GM18520 (cell line): Measurements from ENCODE around the gene MYCBP2.
"Not testable (repeated sequence)": the region's sequence is repeated elsewhere in the genome, so short reads cannot be mapped to it uniquely, and the experiment has no call there.

Experiments
- ATAC-seq: cut with Tn5 transposase; IDR thresholded peaks from one replicate; pipeline ENCODE4 v1.9.1; 2021; ENCODE audit not compliant: unreplicated experiment

The MYCBP2 gene

DNA sequence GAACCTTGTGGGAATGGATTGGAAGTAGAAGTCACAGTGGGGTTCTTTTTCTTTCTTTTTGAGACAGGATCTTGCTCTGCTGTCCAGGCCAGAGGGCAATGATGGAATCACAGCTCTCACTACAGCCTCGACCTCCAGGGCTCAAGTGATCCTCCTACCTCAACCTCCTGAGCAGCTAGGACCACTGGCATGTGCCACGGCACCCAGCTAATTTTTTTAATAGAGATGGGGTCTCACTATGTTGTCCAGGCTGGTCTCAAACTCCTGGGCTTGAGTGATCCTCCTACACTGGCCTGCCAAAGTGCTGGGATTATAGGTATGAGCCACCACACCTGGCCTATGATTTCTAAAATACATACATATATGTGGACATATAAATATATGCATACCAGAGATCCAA is 111.4 kb downstream of the MYCBP2 start:
- ATAC-seq = no peak

- no peak for ATAC-seq
Observed at GRCh38 chr13:77213644-77214043, 113.2 kb downstream of the MYCBP2 start.

DNA sequence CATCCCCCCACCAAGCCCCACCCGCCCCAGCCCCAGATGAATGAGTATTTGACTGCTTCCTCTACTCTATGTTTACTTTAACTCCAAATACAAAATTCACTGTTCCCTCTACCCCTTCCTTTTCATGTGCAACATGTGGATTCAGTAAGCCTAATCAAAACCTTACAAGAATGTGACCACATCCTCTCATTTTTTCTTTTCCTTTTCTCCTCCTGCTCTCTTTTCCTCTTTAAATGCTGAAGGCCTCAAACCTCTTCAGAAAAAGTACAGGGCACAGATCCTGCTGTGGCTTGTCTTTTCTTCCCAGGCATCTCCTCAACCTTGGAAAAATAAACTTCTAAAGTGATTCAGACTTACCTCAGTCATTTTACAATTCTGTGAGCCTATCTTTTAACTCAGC is 119.0 kb downstream of the MYCBP2 start:
- no peak for ATAC-seq

DNA sequence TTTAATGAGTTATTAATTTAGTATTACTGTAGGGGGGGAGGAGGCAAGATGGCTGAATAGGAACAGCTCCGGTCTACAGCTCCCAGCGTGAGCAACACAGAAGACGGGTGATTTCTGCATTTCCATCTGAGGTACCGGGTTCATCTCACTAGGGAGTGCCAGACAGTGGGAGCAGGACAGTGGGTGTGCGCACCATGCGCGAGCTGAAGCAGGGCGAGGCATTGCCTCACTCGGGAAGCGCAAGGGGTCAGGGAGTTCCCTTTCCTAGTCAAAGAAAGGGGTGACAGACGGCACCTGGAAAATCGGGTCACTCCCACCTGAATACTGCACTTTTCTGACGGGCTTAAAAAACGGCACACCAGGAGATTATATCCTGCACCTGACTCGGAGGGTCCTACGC is 127.9 kb downstream of the MYCBP2 start:
- ATAC-seq = not testable (repeated sequence)

GRCh38 chr13:77196052-77196618 is 130.8 kb downstream of the MYCBP2 start:
- ATAC-seq = no peak

GRCh38 chr13:77190349-77190958 is 136.4 kb downstream of the MYCBP2 start:
- no peak for ATAC-seq

DNA sequence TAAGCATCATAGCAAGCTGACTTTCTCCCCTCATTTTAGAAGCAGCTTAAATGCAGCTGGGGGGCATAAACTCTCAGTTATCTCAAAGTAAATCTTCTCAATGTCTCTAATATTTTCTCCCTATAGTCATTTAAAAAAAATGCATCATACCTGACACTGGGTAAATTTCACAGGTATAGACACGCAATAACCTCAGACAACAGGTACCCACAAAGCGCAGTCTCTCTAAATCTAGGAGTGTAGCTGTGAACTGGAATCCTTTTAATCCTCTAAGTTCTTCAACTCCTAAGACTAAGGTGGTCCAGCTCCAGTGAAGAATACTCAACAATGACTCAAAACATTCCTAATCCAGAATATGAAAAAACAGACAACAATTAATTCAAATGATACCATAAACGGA is 141.2 kb downstream of the MYCBP2 start:
- no peak for ATAC-seq

- ATAC-seq = peak; percentile 93
Observed at GRCh38 chr13:77184455-77184854, 142.4 kb downstream of the MYCBP2 start.

- no peak for ATAC-seq
Observed at GRCh38 chr13:77180011-77180410, 146.9 kb downstream of the MYCBP2 start.

GRCh38 chr13:77177646-77178045 is 149.2 kb downstream of the MYCBP2 start:
- ATAC-seq = no peak

DNA sequence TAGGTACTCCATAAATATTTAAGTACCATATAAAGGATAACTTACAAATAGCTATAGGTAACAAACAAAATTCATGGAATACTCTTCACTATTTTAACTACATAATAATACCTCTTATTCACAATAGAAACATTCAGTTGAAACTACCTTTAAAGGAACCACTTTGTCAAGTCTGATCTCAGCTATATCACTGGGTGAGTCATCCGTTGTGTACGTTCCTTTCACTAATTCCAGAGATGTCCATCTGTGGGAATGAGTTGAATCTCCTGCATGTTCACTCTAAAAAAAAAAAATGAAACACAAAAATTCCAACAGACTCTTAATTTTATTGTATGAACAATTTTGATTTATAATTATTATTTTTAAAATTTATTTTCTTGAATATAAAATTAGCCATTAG is 150.5 kb downstream of the MYCBP2 start:
- ATAC-seq = no peak

GRCh38 chr13:77172650-77173049 is 154.2 kb downstream of the MYCBP2 start:
- ATAC-seq = no peak

- ATAC-seq = no peak
Observed at GRCh38 chr13:77171451-77171850, 155.4 kb downstream of the MYCBP2 start.

DNA sequence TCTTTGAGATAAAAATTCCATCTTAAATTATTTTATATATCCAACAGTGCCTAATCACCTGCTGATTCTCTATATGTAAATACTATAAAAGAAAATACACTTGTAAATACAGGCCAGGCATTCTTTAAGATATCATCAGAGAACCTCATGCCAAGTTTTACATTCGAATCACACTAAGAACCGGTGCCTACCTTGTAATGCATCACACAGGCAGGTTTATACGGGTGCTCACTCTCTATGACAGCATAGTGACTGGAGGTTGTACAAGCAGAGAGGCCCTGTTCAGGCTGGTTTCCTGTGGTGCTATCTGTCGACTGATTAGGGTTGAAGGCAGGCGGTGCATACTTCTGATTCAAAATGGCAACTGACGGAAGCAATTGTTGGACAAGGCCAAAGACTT is 158.7 kb downstream of the MYCBP2 start:
- ATAC-seq = no peak

DNA sequence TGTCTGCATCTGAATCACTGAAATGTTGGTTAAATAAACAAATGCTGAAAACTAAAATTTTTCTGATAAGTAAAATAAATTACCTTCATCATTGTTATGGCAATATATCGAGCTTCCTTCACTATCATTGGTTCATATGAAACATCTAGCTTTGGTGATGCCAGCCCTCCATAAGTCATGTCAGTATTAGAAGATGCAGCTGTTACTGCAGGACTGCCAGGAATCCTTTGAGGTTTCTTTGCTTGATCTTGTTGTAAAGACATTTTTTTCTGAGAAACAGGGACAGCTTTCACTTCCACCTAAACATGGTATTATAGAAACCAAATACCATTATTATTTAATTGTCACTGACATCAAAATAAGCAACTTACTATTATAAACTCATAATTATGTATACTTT is 176.2 kb downstream of the MYCBP2 start:
- no peak for ATAC-seq

- ATAC-seq = no peak
Observed at GRCh38 chr13:77143431-77143830, 183.5 kb downstream of the MYCBP2 start.

- ATAC-seq = no peak
Observed at GRCh38 chr13:77139306-77139705, 187.6 kb downstream of the MYCBP2 start.

- ATAC-seq = no peak
Observed at GRCh38 chr13:77138813-77139212, 188.1 kb downstream of the MYCBP2 start.

DNA sequence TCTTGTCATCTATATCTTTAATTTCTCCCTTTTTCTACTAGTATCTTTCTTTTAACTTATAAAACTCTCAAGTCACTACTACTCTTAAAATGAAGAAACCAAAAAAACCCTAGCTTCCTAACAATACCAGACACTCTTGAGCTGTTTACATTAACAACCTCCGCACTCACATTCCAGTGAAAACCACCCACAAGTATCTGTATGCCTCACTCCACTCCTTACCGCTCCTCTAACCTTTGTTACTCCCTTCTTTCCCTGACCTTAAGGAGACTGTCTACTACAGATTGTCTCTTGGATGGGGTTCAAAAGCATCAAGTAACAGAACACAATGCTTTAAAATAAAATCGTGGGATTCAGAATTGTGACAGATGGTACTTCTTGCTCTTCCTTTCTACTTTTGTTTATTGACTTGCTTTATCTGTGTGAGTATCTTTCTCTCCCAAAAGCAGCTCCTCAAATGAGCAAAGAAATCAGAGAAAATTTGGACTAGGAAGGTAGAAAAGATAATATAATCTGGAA is 189.9 kb downstream of the MYCBP2 start:
- ATAC-seq = no peak

DNA sequence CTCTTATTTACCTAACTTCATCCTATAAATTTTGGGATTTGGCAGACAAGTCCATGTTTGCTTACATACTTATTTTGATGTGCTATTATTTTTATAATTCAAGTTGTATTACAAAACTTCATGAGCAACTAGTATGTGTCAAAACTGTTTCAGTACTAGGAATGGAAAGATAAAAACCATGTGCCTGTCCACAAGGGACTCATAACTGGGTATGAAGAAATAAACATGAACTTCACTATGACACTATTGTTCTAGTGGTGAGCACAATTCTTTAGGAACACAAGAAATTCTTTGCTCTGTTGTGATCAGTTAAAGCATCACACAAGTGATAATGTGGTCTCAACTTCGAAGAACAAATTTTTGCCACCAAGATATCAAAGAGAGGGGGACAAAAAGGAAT is 202.5 kb downstream of the MYCBP2 start:
- no peak for ATAC-seq

GRCh38 chr13:77118134-77118533 is 208.8 kb downstream of the MYCBP2 start:
- ATAC-seq = no peak

DNA sequence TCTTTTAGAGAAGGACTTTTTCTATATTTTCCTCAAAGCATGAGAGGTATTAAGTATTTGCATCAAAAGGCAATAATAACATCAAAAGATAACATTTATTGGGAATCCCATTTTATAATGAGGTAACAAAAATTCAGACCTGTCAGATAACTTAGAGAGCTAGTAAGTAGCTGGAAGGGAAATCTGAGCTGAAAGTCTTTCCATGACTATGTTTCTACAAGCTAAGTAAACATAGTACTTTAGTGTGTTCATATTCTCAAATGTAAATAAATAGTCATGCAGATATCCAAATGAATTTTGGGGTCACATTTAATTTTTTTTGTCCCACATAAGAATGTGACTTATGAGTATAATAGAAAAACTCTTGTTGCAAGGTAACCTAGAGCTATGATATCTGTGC is 212.6 kb downstream of the MYCBP2 start:
- ATAC-seq = no peak

DNA sequence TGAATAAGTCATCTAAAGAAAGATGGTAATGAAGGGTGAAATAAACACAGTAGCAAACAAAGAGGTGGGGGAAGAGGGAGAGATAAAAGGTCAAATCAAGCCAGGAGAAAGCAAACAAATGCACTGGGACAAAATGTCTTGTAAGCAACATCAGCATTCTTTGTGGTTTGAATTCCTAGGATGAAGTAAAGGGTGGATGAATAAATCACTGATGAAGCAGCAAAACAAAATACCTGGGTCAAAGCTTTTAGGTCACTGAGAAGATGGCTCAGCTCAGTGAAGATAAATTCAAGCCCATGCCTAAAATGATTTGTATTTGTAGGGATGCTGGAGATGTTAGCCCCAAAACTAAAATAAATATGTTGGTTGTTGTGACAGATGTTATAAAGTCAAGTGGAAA is 213.4 kb downstream of the MYCBP2 start:
- ATAC-seq = no peak
